GM18520 (cell line): ENCODE measurements around the gene GCDH.
"Not testable (repeated sequence)": the region's sequence is repeated elsewhere in the genome, so short reads cannot be mapped to it uniquely, and the experiment has no call there.

Source experiments
- ATAC-seq: cut with Tn5 transposase; IDR thresholded peaks from one replicate; pipeline ENCODE4 v1.9.1; 2021; ENCODE audit not compliant: unreplicated experiment

The GCDH gene

DNA sequence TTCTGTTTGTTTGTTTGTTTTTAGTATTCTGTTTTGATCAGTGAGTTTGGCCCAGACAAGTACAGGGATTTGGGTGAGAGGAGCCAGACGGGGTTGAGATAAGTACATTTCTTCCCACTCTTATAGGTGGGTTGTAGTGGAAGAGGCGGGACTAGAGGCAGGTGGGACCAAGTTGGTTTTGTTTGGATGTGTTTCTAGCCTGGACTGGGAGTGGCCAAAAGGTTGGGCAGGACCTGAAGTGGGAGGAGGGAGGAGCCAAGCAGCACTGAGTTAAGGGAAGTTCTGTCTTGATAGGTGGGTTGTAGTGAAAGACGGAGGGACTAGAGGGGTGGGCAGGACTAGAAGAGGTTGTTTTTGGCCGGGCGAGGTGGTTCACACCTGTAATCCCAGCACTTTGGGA is 18.7 kb upstream of the GCDH start:
- ATAC-seq: no peak

GRCh38 chr19:12872941-12873890 is 17.7 kb upstream of the GCDH start:
- ATAC-seq: no peak

- no peak for ATAC-seq
Observed at GRCh38 chr19:12873891-12874745, 16.8 kb upstream of the GCDH start.

DNA sequence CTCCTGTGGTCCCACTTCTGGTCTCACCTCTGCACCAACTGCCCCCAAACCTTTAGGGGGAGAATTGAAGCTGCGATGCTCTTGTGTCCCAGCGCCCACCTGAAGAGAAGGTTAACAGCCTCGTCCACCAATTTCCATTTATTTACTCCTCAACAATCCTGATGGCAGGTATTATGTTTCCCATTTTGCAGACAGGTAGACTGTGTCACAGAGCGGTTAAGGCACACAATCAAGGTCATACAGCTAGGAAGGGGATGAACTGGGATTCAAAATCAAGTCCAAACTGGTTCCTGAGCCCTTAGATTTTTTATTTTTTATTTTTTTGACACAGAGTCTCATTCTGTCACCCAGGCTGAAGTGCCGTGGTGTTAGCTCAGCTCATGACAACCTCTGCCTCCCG is 15.9 kb upstream of the GCDH start:
- no peak for ATAC-seq

DNA sequence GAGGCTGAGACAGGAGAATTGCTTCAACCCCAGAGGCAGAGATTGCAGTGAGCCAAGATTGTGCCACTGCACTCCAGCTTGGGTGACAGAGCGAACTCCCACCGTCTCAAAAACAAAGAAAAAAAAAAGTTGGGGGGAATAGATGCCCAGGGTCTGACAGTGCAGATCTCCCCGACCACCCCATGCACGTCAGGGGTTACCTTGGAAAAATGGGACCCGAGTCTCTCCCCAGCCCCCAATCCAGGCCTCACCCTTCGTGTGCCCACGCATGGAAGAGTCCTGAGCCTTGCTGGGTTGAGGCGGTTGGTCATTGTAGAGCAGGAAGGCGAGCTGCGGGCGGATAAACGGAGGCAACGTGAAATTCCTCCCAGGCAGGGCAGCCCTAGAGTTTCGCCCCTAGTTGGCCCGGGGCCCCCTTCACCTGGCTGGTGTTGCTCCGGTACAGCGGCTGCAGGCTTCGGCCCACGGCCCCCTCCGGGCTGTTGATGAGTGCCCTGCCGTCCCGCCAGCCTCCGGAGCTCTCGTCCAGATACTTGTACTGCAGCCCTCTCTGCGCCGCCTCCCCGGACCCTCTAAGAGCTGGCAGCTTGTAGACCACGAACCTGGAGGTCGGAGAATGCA is 10.3 kb upstream of the GCDH start:
- no peak for ATAC-seq

DNA sequence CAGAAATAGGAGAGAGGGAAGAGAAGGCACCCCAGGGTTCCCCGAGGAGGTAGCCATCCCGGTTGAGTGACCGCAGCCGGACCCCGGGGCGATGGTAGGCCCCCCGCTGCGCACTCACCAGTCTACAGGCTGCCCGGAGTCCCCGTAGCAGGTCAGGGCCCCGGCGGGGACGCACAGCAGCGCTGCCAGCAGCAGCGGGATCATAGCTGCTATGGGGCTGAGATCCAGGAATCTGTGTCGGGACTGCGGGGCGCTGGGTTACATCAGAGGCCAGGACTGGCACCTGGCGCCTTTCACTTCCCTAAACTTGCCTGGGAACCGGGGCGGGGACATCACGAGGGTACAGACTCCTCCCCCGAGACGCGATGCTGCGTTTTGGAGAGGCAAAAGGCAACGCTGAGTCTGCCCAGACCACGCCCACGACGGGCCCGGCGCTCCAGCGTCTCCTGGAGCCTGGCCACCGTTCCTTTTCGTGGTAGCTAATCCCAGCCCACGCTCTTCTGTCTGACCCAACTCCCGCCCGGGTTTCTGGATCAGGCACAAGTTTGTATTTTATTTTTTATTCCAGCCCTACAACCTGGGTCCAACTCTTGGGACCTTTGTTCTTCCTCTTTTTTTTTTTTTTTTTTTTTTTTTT is 9.7 kb upstream of the GCDH start, which contains the start of gene DNASE2:
DNASE2 (minus strand) TSS at position 278 of the 637 bp plus-strand sequence; CDS start at position 204, 74 bp downstream.
- peak; percentile 80 for ATAC-seq

- no peak for ATAC-seq
Observed at GRCh38 chr19:12882589-12882988, 8.4 kb upstream of the GCDH start.

- no peak for ATAC-seq
Observed at GRCh38 chr19:12884202-12884601, 6.8 kb upstream of the GCDH start.

DNA sequence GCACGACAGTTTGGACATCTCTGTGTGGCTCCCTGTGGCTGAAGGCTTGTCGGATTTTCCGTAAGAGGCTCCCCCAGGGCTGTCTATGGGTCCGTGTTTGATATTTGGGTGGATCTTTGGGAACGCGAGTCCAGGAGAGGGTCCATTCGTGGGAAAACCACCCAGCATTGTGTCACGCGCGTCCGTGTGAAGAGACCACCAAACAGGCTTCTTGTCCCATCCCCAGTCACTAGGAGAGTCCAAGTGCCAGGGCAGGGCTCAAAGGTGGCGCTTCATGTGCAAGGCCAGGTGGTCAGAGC is 6.4 kb upstream of the GCDH start:
- ATAC-seq: no peak

DNA sequence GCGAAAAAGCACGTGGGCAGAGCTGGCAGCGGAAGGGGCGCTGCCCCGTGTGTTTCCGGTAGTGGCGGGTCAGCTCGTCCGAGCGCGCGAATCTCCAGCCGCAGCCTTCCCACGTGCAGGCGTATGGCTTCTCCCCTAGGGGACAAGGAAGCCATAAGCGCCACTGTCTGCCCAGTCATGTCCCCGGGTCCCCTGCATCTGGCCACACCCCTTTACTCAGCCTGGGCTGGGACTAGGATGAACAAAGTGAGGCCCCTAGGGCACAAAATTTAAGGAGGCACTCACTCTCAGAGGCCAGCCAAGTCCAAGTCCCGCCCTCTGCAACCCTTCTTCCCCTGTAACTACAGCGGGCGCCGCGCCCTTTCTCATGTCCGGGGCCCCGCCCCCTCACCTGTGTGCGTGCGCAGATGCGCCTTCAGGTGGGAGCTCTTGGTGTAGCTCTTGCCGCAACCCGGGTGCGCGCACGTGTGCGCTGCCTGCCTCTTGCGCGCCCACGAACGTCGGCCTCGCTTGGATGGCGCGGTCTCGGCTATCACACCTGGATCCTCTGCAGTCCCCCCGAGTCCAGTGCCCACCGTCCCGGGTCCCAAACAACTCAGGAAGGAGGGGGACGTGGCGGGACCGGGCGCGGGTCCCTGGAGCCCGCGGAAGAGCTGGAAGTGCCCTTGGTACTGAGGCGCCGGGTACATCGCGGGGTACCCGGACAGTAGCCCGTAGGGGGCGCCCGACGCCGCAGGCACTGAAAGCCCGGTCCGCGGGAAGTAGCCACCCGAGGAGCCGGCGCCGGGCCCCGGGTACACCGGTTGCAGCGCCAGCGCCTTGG is 5.8 kb upstream of the GCDH start:
- no peak for ATAC-seq

DNA sequence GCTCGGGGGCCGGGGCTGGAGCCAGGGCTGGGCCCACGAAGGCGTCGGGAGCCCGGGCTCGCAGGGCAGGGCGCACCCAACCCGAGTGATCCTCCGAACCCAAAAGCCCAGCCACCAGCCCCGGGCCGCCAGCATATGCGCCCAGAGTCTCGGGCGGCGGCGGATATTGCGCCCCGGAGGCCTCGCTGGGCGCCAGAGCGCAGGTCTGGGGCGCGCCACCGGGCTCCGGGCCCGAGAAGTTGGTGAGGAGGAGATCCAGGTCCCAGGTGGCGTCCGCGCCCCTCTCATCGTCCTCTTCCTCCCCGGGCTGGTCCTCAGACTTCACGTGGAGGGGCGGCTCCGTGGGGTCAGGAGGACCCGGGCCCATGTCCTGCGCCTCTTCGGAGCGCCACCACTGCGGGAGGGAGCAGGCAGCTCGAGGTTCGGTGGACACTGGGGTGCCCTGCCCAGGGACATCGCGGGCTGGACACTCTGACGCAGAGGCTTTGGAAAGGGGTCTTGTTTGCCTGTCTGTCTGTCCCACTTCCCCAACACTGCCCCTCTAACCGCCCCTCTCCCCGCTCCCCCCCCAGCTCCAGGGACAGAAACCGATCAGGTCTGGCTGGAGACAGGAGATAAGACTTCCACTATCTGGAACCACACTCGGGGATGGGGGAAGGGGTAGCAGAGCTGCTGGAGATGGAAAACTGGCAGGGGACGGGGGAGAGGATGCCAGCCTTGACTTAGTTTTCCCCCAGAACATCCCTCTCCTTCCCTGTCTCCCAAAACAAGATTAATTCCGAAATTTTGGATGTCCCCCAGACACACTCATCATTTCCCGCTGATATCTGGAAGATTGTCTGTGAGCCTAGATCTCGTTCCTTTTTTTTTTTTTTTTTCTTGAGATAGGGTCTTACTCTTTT is 5.0 kb upstream of the GCDH start:
- ATAC-seq: no peak

GRCh38 chr19:12886651-12886968 is 4.3 kb upstream of the GCDH start:
- no peak for ATAC-seq

GRCh38 chr19:12886969-12887747 is 3.8 kb upstream of the GCDH start, which contains the start of gene KLF1:
Gene KLF1 (minus strand): TSS chr19:12887201. CDS start chr19:12887140, 61 bp downstream.
- ATAC-seq: no peak

DNA sequence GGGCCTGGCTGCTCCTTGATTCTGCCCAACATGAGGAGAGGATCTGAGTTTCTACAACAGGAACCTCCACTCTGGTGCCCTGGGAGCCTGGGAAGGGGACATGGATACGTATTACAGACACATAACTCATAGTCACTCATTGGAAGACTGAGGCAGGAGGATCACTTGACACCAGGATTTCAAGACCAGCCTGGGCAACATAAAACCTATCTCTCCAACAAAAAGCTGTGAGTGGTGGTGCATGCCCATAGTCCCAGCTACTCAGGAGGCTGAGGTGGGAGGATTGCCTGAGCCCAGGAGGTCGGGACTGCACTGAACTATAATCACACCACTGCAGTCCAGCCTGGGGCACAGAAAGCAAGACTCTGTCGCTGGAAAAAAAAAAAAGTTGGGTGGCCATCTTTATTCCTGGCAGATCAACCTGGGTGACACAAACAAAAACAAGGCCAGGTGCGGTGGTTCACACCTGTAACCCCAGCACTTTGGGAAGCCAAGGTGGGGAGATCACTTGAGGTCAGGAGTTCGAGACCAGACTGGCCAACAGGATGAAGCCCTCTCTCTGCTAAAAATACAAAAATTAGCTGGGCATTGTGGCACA is 2.9 kb upstream of the GCDH start:
- ATAC-seq: no peak

DNA sequence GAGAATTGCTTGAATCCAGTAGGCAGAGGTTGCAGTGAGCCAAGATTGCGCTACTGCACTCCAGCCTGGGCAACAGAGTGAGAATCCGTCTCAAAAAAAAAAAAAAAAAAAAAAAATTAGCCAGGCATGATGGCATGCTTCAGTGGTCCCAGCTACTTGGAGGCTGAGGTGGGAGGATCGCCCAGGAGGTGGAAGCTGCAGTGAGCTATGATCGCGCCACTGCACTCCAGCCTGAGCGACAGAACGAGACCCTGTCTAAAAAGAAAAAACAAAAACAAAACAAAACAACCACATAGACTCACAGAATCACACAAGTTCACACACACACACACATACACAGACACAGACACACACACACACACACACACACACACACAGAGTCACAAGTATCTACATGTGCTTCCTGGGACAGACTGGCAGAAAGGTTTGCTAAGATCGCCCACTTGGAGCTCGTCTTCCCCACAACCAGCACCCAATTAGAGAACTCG is 617 bp upstream of the GCDH start:
- ATAC-seq: not testable (repeated sequence)

DNA sequence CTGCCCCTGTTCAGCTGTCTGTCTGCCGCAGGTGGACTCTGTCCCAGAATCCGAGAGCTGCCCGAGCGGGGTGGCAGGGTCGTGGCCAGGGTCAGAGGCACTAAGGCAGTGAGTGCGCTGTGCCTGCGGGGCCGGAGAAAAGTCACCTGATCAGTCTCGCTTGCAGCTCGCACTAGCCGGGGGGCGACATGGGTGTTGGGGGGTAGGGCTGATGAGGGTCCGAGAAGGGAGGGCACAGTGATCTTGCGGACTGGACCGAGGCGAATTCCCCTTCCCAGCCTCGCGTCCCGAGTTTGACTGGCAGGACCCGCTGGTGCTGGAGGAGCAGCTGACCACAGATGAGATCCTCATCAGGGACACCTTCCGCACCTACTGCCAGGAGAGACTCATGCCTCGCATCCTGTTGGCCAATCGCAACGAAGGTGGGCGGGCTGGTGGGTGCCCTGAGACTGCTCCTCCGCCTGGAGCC is 627 bp downstream of the GCDH start:
- ATAC-seq: no peak

GRCh38 chr19:12893582-12893981 is 2.6 kb downstream of the GCDH start:
- ATAC-seq: no peak

DNA sequence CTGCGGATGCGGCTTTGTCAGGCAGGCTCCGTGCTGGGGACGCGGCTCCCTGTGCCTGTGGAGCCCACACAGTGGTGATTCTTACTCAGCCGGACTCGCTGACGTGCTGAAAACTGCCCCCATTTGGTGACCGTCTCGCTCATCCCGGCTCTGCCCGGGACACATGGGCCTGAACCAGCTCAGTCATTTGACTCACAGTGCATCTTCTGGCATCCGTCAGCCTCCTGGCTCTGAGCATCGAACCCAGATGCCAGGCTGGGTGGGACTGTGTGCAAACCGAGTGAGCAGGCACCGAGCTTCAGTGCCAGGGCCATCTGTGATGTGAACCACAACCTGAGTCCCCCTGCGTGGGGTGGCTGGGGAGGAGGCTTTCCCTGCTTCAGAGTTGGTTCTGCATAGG is 5.5 kb downstream of the GCDH start:
- no peak for ATAC-seq
